Aorta (tissue), 5 donors: Measurements from ENCODE around the gene CNTNAP4. TPM values are rescaled to one million over a fixed set of nuclear protein-coding genes. Genes with fewer than 3 reads are reported as not detected.

Experiments used
- ATAC-seq: fragments of 200-7000 bp; cut with Tn5 transposase; one replicate; pipeline ENCODE4 v1.9.1; 2022; ENCODE audit warnings: moderate library complexity; ENCODE audit not compliant: low FRiP score
- DNase-seq, 2 donors: peaks; one replicate each; pipeline ENCODE4 v3.0.0-alpha.2; 2020
- H3K27ac ChIP-seq, 2 donors: one replicate each; pipeline ENCODE4 v1.5.1; 2013; ENCODE audit warnings: low read length in 2 of 2, mild to moderate bottlenecking in 2 of 2, moderate library complexity in 2 of 2, control low read depth in 1 of 2, inconsistent platforms in 1 of 2, low read depth in 1 of 2
- H3K27me3 ChIP-seq, 2 donors: one replicate each; pipeline ENCODE4 v1.6.1; 2013; ENCODE audit warnings: control low read depth in 1 of 2, low read length in 1 of 2, mild to moderate bottlenecking in 1 of 2, moderate library complexity in 1 of 2; ENCODE audit not compliant: insufficient read depth in 2 of 2, control insufficient read depth in 1 of 2
- H3K36me3 ChIP-seq, 2 donors: one replicate each; pipeline ENCODE4 v1.6.1; 2013; ENCODE audit warnings: control low read depth in 1 of 2, low read length in 1 of 2, mild to moderate bottlenecking in 1 of 2; ENCODE audit not compliant: insufficient read depth in 2 of 2, control insufficient read depth in 1 of 2
- H3K4me1 ChIP-seq, 2 donors: one replicate each; pipeline ENCODE4 v1.6.1; 2013; ENCODE audit warnings: low read length in 2 of 2, control low read depth in 1 of 2, mild to moderate bottlenecking in 1 of 2, moderate library complexity in 1 of 2; ENCODE audit not compliant: insufficient read depth in 2 of 2, control insufficient read depth in 1 of 2
- H3K4me3 ChIP-seq, 2 donors: one replicate each; pipeline ENCODE4 v1.5.1; 2013; ENCODE audit warnings: low read length in 2 of 2, control low read depth in 1 of 2, mild to moderate bottlenecking in 1 of 2
- H3K9me3 ChIP-seq: one replicate; pipeline ENCODE4 v1.6.1; 2013; ENCODE audit warnings: mild to moderate bottlenecking, low read length; ENCODE audit not compliant: control insufficient read depth
- WGBS, 2 donors: extraction: QIAGEN DNeasy Blood & Tissue Kit; methylation state at CpG; one replicate each; pipeline ENCODE4 v1.1.7; 2013; 5-methylcytosine and 5-hydroxymethylcytosine counted together
- intact Hi-C, 2 donors: fragments of 100-400 bp; cut with DNase I; formaldehyde crosslinking; loops; one replicate each; pipeline versions ENCODE4 v1.14.2 to v1.15.0; 2022
- polyA plus RNA-seq, 2 donors: library from polyadenylated mRNA; stranded (reverse); fragments of 200-250 nt; gene quantifications; one replicate each; pipeline ENCODE4 v1.2.3, GENCODE V29; 2013
- total RNA-seq, 2 donors: library from RNA; stranded (reverse); fragmentation: NEBNext Ultra II Directional; extraction: Animal tissue kit (Norgen Biotek cat#: 25700); gene quantifications; one replicate each; pipeline ENCODE4 v1.2.1, GENCODE V29; 2021
- donor health status: healthy with polysubstance abuse.
- donor health status: Bipolar disorder and iron deficiency.
- donor health status: DM: no; HTN: no; CAD: no.
- donor health status: DM: no; HTN: no; CAD: no.
- donor health status: DM: yes; HTN: yes; CAD: no.

Gene CNTNAP4
- total and polyA plus RNA-seq, 4 donors, result not detected

DNA sequence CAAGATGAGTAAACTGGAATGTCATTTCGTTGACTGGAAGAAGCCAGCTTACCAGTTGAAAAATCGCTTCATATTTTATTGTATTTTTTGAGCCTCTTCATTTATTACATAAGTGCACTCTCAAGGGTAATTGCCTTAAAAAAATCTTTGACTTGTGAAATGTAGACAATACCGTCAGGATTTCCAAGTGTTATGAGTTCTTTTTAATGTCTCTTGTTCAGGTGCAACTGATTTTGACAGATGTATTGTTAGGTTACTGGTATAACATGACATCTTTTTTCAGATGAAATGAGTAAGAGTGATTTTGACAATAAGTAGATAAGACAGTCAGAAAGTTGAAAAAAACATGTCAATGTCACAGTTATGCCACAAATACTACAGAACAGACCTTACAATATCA is 169.1 kb downstream of the CNTNAP4 start:
- 56 to 57% methylated on average over 3 of the region's 3 CpGs for WGBS, 2 donors
- Histone ChIP-seq H3K9me3 (no peaks in the 10 kb centered on the region), H3K27ac (no peak overlapping the region), H3K4me3 (no peak overlapping the region), H3K27me3 (peaks cover 0 to 2% of the 10 kb centered on the region in 2 donors), H3K36me3 (no peaks in the 10 kb centered on the region), H3K4me1 (no peaks in the 10 kb centered on the region)
- ATAC-seq (no peak), DNase-seq (no peak)
- intact Hi-C loops, result no loop called here

DNA sequence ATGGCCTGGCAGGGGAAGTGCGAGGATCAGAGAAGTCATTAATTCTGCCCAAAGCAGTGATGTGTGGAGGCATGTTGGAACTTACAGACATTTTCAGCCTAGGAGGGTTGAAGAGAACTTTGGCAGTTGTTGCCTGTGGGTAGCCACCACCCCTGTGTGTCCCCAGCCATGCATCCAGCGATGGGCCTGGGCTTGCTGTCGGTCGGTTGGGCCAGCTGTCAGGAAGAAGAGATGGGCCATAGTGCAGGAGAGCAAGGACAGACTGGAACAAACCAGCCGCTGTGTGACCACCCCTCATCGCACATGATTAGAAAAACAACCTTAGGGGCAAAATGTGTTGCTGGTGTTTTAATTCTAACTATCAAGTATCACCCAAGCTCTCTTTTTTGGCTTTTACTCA is 173.7 kb downstream of the CNTNAP4 start:
- Histone ChIP-seq H3K27ac (no peak overlapping the region), H3K4me1 (no peaks in the 10 kb centered on the region), H3K36me3 (no peaks in the 10 kb centered on the region), H3K27me3 (peaks cover 0 to 2% of the 10 kb centered on the region in 2 donors), H3K9me3 (peaks cover 1% of the 10 kb centered on the region), H3K4me3 (no peak overlapping the region)
- WGBS, 2 donors, result 70 to 76% methylated on average over 6 of the region's 6 CpGs
- no peak for ATAC-seq
- DNase-seq, result no peak
- intact Hi-C loops, result no loop called here

DNA sequence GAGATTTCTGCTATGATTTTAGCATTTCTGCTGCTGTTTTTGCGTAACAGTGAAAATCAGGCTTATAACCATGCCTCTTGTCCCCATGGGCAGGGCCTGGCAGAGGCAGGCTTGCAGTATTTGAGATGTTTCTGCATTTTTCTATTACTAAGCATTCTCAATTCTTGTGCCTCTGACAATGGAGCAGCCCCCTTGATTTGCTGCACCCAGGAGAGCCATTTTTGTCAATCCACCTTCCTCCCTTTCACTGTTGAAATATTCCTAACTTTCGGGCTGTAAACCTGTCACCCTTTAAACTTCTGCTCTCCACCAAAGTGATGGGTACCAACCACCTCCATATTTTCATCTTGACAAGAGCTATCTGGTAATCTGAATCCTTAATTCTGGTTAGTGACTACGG is 178.1 kb downstream of the CNTNAP4 start:
- no peak for DNase-seq
- intact Hi-C loops, result no loop called here
- 34 to 57% methylated on average over 3 of the region's 3 CpGs for WGBS, 2 donors
- ATAC-seq, result no peak
- H3K4me1 ChIP-seq, result no peaks in the 10 kb centered on the region
- H3K4me3 ChIP-seq, result no peak overlapping the region
- H3K9me3 ChIP-seq, result peaks cover 1% of the 10 kb centered on the region
- H3K27ac ChIP-seq, result no peak overlapping the region
- H3K27me3 ChIP-seq, result no peaks in the 10 kb centered on the region
- no peaks in the 10 kb centered on the region for H3K36me3 ChIP-seq

- no peak overlapping the region for H3K27ac ChIP-seq
- WGBS, 2 donors, result 57 to 61% methylated on average over 5 of the region's 5 CpGs
- H3K9me3 ChIP-seq, result peaks cover 1% of the 10 kb centered on the region
- DNase-seq (no peak), ATAC-seq (no peak)
- H3K4me3 ChIP-seq, result no peak overlapping the region
- intact Hi-C loops, result no loop called here
- H3K27me3 ChIP-seq, result no peaks in the 10 kb centered on the region
- no peaks in the 10 kb centered on the region for H3K36me3 ChIP-seq
- no peaks in the 10 kb centered on the region for H3K4me1 ChIP-seq
Observed at GRCh38 chr16:76456016-76456415, 178.8 kb downstream of the CNTNAP4 start.

GRCh38 chr16:76459111-76459510 is 181.9 kb downstream of the CNTNAP4 start:
- Histone ChIP-seq H3K4me3 (no peak overlapping the region), H3K4me1 (no peaks in the 10 kb centered on the region), H3K27me3 (no peaks in the 10 kb centered on the region), H3K9me3 (peaks cover 1% of the 10 kb centered on the region), H3K27ac (no peak overlapping the region), H3K36me3 (no peaks in the 10 kb centered on the region)
- DNase-seq (no peak), ATAC-seq (no peak)
- 64 to 68% methylated on average over 2 of the region's 2 CpGs for WGBS, 2 donors
- intact Hi-C loops, result no loop called here

GRCh38 chr16:76461836-76462235 is 184.6 kb downstream of the CNTNAP4 start:
- H3K4me1 ChIP-seq, result no peaks in the 10 kb centered on the region
- H3K27me3 ChIP-seq, result no peaks in the 10 kb centered on the region
- H3K36me3 ChIP-seq, result no peaks in the 10 kb centered on the region
- intact Hi-C loops, result no loop called here
- H3K9me3 ChIP-seq, result no peaks in the 10 kb centered on the region
- 67 to 69% methylated on average over 8 of the region's 8 CpGs for WGBS, 2 donors
- no peak overlapping the region for H3K4me3 ChIP-seq
- DNase-seq (no peak), ATAC-seq (no peak)
- no peak overlapping the region for H3K27ac ChIP-seq

DNA sequence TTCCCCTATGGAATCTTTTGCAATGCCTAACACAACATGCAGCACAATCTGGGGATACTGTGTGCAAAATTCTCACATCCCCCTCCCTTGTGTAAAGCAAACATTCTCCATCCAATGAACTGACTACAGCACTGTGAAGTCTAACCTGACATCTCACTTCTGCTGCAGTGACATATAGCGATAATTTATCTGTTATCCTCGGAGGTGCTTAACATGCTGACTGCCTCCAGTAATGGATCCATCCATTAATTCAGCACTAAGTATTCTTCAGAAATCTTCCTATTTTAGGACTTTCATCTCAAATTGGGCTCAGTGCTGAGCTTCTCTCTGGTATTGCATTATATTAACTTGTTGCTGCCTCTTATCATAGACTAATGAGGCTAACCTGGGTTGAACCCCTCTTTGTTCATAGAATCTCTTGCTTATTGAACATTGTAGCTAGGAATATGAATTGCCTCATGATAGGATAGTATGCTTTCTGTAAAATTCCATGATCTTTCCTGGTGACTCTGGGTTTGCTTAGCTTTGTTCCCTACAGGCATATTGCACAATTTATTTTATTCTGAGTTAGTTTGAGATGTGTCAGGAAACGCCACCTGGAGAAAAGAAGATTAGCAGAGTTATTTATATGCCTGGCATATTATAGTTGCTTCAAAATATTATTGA is 187.9 kb downstream of the CNTNAP4 start:
- Histone ChIP-seq H3K27ac (no peak overlapping the region), H3K9me3 (no peaks in the 10 kb centered on the region), H3K4me3 (no peak overlapping the region), H3K4me1 (no peaks in the 10 kb centered on the region), H3K27me3 (no peaks in the 10 kb centered on the region), H3K36me3 (no peaks in the 10 kb centered on the region)
- intact Hi-C loops, result no loop called here
- ATAC-seq (no peak), DNase-seq (no peak)
- 58 to 61% methylated on average over 3 of the region's 3 CpGs for WGBS, 2 donors

GRCh38 chr16:76466871-76467270 is 189.7 kb downstream of the CNTNAP4 start:
- no peaks in the 10 kb centered on the region for H3K27me3 ChIP-seq

DNA sequence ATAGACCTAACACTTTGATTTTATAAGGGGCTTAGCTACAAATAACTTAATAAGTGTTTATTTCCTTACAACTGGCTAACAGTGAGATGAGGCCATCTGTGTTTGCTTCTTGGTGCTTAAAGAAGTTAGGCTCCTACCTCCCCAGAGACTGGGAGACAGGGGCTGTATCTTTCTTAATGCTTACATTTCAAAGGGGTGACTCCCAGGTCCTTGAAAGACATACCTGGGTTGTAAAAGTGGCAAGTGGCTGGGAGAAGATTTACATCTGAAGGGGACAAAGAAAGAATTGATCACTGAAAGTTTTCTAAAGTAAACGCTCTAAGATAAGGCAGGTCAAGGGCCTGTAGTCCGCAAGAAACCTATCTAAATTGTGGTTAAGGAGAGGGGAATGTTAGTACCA is 196.8 kb downstream of the CNTNAP4 start:
- Histone ChIP-seq H3K4me3 (no peak overlapping the region), H3K4me1 (no peaks in the 10 kb centered on the region), H3K36me3 (no peaks in the 10 kb centered on the region), H3K9me3 (no peaks in the 10 kb centered on the region), H3K27me3 (no peaks in the 10 kb centered on the region), H3K27ac (no peak overlapping the region)
- no peak for DNase-seq
- 45 to 55% methylated on average over 2 of the region's 2 CpGs for WGBS, 2 donors
- intact Hi-C loops, result no loop called here
- no peak for ATAC-seq

More at GRCh38 chr16:76466871-76467270, 189.7 kb downstream of the CNTNAP4 start:
- DNase-seq, result no peak
- H3K36me3 ChIP-seq, result no peaks in the 10 kb centered on the region
- no peaks in the 10 kb centered on the region for H3K9me3 ChIP-seq
- H3K4me1 ChIP-seq, result no peaks in the 10 kb centered on the region
- intact Hi-C loops, result no loop called here
- H3K4me3 ChIP-seq, result no peak overlapping the region
- no peak overlapping the region for H3K27ac ChIP-seq
- ATAC-seq, result no peak
